SK-N-SH (cell line): Measurements from ENCODE around the gene CARTPT. TPM values are rescaled to one million over a fixed set of nuclear protein-coding genes. Genes with fewer than 3 reads are reported as not detected.

Experiments
- CTCF ChIA-PET: fragments of 300-600, 350-600 bp; formaldehyde crosslinking; extraction: SDS; loops from one replicate; lab custom pipeline; 2021; lab: Yijun Ruan, JAX
- POLR2A ChIA-PET: fragments of 350-600 bp; sonication (Branson Sonifier 250); formaldehyde crosslinking; extraction: SDS; loops from one replicate; lab custom pipeline; 2020; ENCODE audit warnings: antibody characterized with exemption, inconsistent platforms; lab: Yijun Ruan, JAX
- DNase-seq: peaks from one replicate; pipeline ENCODE4 v3.0.0; 2012
- H2AFZ ChIP-seq: fragments of 200-600 bp; sonication (generic); 2 replicates; pipeline ENCODE4 v1.8.1; 2016; ENCODE audit warnings: antibody characterized with exemption, mild to moderate bottlenecking, low read depth
- H3F3A ChIP-seq: fragments of 200-600 bp; sonication (generic); replicated peaks from 2 replicates; pipeline ENCODE3; 2016; ENCODE audit warnings: antibody characterized with exemption, mild to moderate bottlenecking; ENCODE audit not compliant: insufficient read depth
- H3K27ac ChIP-seq, 2 experiments: fragments of 200-500 bp in 1 of 2; fragments of 200-600 bp in 1 of 2; sonication (Bioruptor generic) in 1 of 2; sonication (generic), shearing (Covaris generic) in 1 of 2; 2 replicates each; pipeline versions ENCODE4 v1.5.1 to v1.6.1; 2014 to 2016; ENCODE audit warnings: low read depth in 2 of 2, inconsistent platforms in 1 of 2, low read length in 1 of 2, mild to moderate bottlenecking in 1 of 2, mixed read lengths in 1 of 2
- H3K27me3 ChIP-seq: fragments of 200-600 bp; sonication (generic), shearing (Covaris generic); 2 replicates; pipeline ENCODE4 v1.6.1; 2016; ENCODE audit warnings: mixed run types; ENCODE audit not compliant: insufficient read depth
- H3K36me3 ChIP-seq, 2 experiments: fragments of 200-500 bp in 1 of 2; fragments of 200-600 bp in 1 of 2; sonication (Bioruptor generic) in 1 of 2; sonication (generic) in 1 of 2; replicated peaks in 1 of 2; 2 replicates each; pipeline versions ENCODE3 to v1.5.1; 2014 to 2016; ENCODE audit warnings: low read length in 1 of 2, mild to moderate bottlenecking in 1 of 2; ENCODE audit not compliant: insufficient read depth in 2 of 2, control insufficient read depth in 1 of 2
- H3K4me1 ChIP-seq, 2 experiments: fragments of 200-500 bp in 1 of 2; fragments of 200-600 bp in 1 of 2; sonication (Bioruptor generic) in 1 of 2; sonication (generic), shearing (Covaris generic) in 1 of 2; 2 replicates each; pipeline versions ENCODE4 v1.5.1 to v1.6.1; 2014 to 2016; ENCODE audit warnings: low read depth in 1 of 2, low read length in 1 of 2, mixed run types in 1 of 2; ENCODE audit not compliant: insufficient read depth in 2 of 2, control insufficient read depth in 1 of 2
- H3K4me2 ChIP-seq: fragments of 200-600 bp; sonication (generic), shearing (Covaris generic); 2 replicates; pipeline ENCODE4 v1.6.1; 2017; ENCODE audit warnings: mixed run types
- H3K4me3 ChIP-seq, 2 experiments: fragments of 200-500 bp in 1 of 2; fragments of 200-600 bp in 1 of 2; sonication (Bioruptor generic) in 1 of 2; sonication (generic), shearing (Covaris generic) in 1 of 2; 2 replicates each; pipeline versions ENCODE4 v1.5.1 to v1.8.1; 2014 to 2016; ENCODE audit warnings: low read depth in 2 of 2, inconsistent platforms in 1 of 2, low read length in 1 of 2, mild to moderate bottlenecking in 1 of 2, mixed read lengths in 1 of 2, moderate library complexity in 1 of 2
- H3K79me2 ChIP-seq: fragments of 200-600 bp; sonication (generic); 2 replicates; pipeline ENCODE4 v1.8.1; 2017; ENCODE audit warnings: mild to moderate bottlenecking; ENCODE audit not compliant: insufficient read depth
- H3K9ac ChIP-seq: fragments of 200-600 bp; sonication (generic); 2 replicates; pipeline ENCODE4 v1.6.1; 2017; ENCODE audit warnings: mixed run types
- H3K9me2 ChIP-seq: fragments of 200-600 bp; sonication (generic); 2 replicates; pipeline ENCODE4 v1.6.1; 2017; ENCODE audit warnings: mixed run types
- H3K9me3 ChIP-seq: fragments of 200-600 bp; sonication (generic); 2 replicates; pipeline ENCODE4 v1.6.1; 2017; ENCODE audit warnings: mixed run types, mild to moderate bottlenecking, moderate library complexity
- H4K20me1 ChIP-seq: fragments of 200-600 bp; sonication (generic); 2 replicates; pipeline ENCODE4 v1.6.1; 2017; ENCODE audit warnings: mild to moderate bottlenecking, mixed run types; ENCODE audit not compliant: insufficient read depth
- CHD2 ChIP-seq: fragments of 150-350 bp; IDR thresholded peaks from 2 replicates; pipeline ENCODE4 v1.6.1; 2018; ENCODE audit warnings: low read length; ENCODE audit not compliant: partially characterized antibody
- ELF1 ChIP-seq: IDR thresholded peaks from 2 replicates; pipeline ENCODE4 v1.4.0; 2012
- FOXJ3 ChIP-seq: sonication (generic); formaldehyde crosslinking; IDR thresholded peaks from 2 replicates; pipeline ENCODE4 v1.5.1; 2020; ENCODE audit warnings: mild to moderate bottlenecking, missing genetic modification reagents
- JUND ChIP-seq: IDR thresholded peaks from 2 replicates; pipeline ENCODE4 v1.4.0; 2012
- MEF2A ChIP-seq: IDR thresholded peaks from 2 replicates; pipeline ENCODE4 v1.4.0; 2012; ENCODE audit warnings: low read depth, borderline replicate concordance
- MXI1 ChIP-seq: IDR thresholded peaks from 2 replicates; pipeline ENCODE4 v1.6.1; 2012; ENCODE audit warnings: mild to moderate bottlenecking, low read depth, low read length, improper control_type of control experiment
- RCOR1 ChIP-seq: fragments of 150-350 bp; IDR thresholded peaks from 2 replicates; pipeline ENCODE4 v1.6.1; 2017; ENCODE audit warnings: antibody characterized with exemption, low read length
- RFX5 ChIP-seq: IDR thresholded peaks from 2 replicates; pipeline ENCODE4 v1.6.1; 2012; ENCODE audit warnings: mild to moderate bottlenecking, improper control_type of control experiment, low read length
- RXRA ChIP-seq: IDR thresholded peaks from 2 replicates; pipeline ENCODE4 v1.4.0; 2012; ENCODE audit warnings: low read depth, mild to moderate bottlenecking, borderline replicate concordance
- SIN3A ChIP-seq: IDR thresholded peaks from 2 replicates; pipeline ENCODE4 v1.6.1; 2012; ENCODE audit warnings: low read depth, mild to moderate bottlenecking, low read length, moderate library complexity, borderline replicate concordance
- SMC3 ChIP-seq: IDR thresholded peaks from 2 replicates; pipeline ENCODE4 v1.6.1; 2012; ENCODE audit warnings: low read depth, low read length, improper control_type of control experiment
- TCF12 ChIP-seq: IDR thresholded peaks from 2 replicates; pipeline ENCODE4 v1.4.0; 2012
- TEAD4 ChIP-seq: IDR thresholded peaks from 2 replicates; pipeline ENCODE4 v1.4.0; 2012; ENCODE audit warnings: mild to moderate bottlenecking, borderline replicate concordance; ENCODE audit not compliant: insufficient read depth
- YY1 ChIP-seq: IDR thresholded peaks from 2 replicates; pipeline ENCODE4 v1.4.0; 2012; ENCODE audit warnings: low read depth, mild to moderate bottlenecking
- WGBS: methylation state at CpG from one replicate; pipeline ENCODE4 v1.1.6; 2017; ENCODE audit warnings: low lambda C conversion rate; 5-methylcytosine and 5-hydroxymethylcytosine counted together
- polyA plus RNA-seq, 3 experiments: library from polyadenylated mRNA; depleted of rRNA; stranded (reverse); fragments of >200 nt; gene quantifications; 2 replicates each; pipeline ENCODE4 v1.2.3, GENCODE V29; 2012
- TF ChIP-seq, protein P1 (sequence below): IDR thresholded peaks from 2 replicates; pipeline ENCODE4 v1.4.0; 2012; ENCODE audit warnings: low read depth, borderline replicate concordance
- TF ChIP-seq, protein P2 (sequence below): IDR thresholded peaks from 2 replicates; pipeline ENCODE4 v1.6.1; 2012; ENCODE audit warnings: mild to moderate bottlenecking, low read depth, low read length, moderate library complexity

CARTPT gene
- polyA plus RNA-seq, 1 of the 3 experiments (the other 2 are of a cell fraction) = not detected

DNA sequence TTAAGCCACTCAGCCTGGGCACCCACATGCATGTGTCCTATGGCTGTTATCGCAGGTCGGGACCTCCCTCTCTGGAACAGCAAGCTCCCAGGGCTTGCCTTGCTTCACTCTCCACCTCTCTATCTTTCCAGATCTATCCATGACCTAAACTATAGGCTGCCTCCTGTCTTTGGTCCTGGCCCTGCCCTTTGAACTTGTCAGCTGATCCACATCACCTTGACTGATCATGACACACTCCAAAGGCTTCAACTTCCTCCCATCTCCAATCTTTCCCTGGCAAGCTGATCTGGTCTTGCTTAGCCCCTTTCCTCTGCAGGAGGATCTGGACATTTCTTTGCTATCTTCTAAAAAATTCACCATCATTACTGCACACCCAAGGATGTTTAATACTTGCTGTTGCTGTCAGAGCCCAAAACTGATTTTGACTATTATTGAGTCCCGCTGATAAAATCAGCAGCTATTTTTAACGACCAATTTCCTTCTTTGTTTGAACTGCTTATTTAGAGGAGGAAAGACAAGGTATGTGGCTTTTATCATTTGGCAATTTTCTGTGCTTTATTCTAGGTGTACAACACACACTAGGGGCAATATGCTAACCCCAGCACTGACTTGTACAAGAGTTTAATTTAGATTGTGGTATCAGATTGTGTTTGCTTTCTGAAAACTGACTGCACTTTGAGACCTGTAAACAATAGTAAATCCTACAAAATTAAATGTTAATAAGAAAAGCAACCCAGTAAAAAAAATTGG lies 33.5 kb downstream of the CARTPT start:
- DNase-seq = no peak
- Histone ChIP-seq H3K27me3 (no peaks in the 10 kb centered on the region), H3F3A (no peaks in the 10 kb centered on the region), H3K9me3 (no peaks in the 10 kb centered on the region), H2AFZ (no peak overlapping the region), H4K20me1 (no peaks in the 10 kb centered on the region), H3K4me1 (peaks cover 0 to 12% of the 10 kb centered on the region in 2 experiments; a peak in 1 of 4 replicates), H3K79me2 (no peaks in the 10 kb centered on the region), H3K9me2 (no peaks in the 10 kb centered on the region), H3K4me3 (no peak overlapping the region), H3K27ac (no peak overlapping the region), H3K4me2 (no peak overlapping the region), H3K36me3 (no peaks in the 10 kb centered on the region), H3K9ac (no peak overlapping the region)
- WGBS = 63% methylated on average over 4 of the region's 4 CpGs
- ChIA-PET POLR2A (no interaction called here), CTCF (interaction anchor here (2.4 kb wide), 1 partner anchor 277 kb away, joined by 9 read pairs; no protein-coding TSS in a partner anchor)
- TF ChIP-seq CHD2 (no peak), FOXJ3 (CRISPR knock-in tag) (no peak), TCF12 (no peak), SIN3A (no peak), SMC3 (no peak), RFX5 (no peak), YY1 (no peak), TEAD4 (no peak), MEF2A (no peak), RCOR1 (no peak), ELF1 (no peak), JUND (no peak), RXRA (no peak), MXI1 (no peak)
- TF ChIP-seq, protein P1, sequence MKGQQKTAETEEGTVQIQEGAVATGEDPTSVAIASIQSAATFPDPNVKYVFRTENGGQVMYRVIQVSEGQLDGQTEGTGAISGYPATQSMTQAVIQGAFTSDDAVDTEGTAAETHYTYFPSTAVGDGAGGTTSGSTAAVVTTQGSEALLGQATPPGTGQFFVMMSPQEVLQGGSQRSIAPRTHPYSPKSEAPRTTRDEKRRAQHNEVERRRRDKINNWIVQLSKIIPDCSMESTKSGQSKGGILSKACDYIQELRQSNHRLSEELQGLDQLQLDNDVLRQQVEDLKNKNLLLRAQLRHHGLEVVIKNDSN = no peak
- TF ChIP-seq, protein P2, sequence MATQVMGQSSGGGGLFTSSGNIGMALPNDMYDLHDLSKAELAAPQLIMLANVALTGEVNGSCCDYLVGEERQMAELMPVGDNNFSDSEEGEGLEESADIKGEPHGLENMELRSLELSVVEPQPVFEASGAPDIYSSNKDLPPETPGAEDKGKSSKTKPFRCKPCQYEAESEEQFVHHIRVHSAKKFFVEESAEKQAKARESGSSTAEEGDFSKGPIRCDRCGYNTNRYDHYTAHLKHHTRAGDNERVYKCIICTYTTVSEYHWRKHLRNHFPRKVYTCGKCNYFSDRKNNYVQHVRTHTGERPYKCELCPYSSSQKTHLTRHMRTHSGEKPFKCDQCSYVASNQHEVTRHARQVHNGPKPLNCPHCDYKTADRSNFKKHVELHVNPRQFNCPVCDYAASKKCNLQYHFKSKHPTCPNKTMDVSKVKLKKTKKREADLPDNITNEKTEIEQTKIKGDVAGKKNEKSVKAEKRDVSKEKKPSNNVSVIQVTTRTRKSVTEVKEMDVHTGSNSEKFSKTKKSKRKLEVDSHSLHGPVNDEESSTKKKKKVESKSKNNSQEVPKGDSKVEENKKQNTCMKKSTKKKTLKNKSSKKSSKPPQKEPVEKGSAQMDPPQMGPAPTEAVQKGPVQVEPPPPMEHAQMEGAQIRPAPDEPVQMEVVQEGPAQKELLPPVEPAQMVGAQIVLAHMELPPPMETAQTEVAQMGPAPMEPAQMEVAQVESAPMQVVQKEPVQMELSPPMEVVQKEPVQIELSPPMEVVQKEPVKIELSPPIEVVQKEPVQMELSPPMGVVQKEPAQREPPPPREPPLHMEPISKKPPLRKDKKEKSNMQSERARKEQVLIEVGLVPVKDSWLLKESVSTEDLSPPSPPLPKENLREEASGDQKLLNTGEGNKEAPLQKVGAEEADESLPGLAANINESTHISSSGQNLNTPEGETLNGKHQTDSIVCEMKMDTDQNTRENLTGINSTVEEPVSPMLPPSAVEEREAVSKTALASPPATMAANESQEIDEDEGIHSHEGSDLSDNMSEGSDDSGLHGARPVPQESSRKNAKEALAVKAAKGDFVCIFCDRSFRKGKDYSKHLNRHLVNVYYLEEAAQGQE = no peak
